Activated gamma-delta T cell (primary cell): ENCODE results near the gene GJB2.
A peak's percentile ranks its signal among the peaks of the same experiment; 100 is the strongest.
"Not testable (repeated sequence)": the region's sequence is repeated elsewhere in the genome, so short reads cannot be mapped to it uniquely, and the experiment has no call there.

Experiments used
- DNase-seq: peaks from one replicate; lab custom pipeline; 2025; lab: John Stamatoyannopoulos, UW

Gene GJB2

GRCh38 chr13:20165417-20166257 is 27.1 kb downstream of the GJB2 start:
- no peak for DNase-seq

DNA sequence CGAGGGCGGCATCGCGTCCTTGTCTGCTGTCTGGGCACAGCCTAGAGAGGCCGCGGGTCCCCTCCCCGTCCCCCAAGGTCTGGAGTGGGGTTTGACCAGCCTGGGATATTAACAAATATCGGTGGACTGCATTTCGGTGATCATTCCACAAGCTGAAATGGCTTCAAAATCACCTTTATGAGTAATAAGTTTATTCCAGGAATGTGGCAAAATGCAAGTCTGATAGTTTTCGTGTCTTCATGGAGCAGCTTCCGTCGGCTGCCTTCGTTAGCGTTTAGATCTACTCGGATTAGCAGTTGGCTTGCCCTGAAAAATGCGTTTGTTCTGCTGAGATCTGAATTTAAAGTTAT is 30.8 kb downstream of the GJB2 start:
- DNase-seq, result no peak

DNA sequence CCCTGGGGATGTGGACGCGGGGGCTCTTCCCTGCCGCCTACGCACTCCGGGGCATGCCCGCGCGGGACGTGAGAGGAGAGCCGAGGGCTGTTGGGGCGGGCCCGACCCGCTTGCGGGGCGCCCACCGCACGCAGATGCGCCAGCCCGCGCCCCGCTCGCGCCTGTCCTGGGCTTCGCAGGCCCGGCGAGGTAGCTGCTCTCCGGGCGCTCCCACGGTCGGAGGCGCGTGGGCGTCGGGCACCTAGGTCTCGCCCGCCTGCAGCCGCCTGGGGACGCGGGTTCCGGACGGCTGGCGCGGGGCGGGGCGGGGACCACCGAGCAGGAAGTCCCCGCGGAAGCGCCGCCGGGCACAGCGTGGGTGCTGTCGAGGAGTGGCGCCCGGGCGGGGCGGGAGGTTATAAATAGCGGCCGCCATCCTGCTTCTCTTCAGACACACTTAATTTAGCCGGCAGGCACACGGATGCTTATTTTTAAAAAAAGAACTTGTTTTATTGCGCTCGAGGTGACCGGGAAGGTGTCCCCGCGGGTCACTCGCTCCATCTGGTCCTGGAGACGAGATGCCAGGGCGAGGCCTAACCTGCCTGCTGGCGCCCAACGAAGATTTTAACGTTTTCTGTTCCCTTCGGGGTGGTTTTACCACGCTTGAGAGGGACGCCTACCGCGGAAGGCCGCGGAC is 31.3 kb downstream of the GJB2 start:
- DNase-seq, result peak; percentile 27

DNA sequence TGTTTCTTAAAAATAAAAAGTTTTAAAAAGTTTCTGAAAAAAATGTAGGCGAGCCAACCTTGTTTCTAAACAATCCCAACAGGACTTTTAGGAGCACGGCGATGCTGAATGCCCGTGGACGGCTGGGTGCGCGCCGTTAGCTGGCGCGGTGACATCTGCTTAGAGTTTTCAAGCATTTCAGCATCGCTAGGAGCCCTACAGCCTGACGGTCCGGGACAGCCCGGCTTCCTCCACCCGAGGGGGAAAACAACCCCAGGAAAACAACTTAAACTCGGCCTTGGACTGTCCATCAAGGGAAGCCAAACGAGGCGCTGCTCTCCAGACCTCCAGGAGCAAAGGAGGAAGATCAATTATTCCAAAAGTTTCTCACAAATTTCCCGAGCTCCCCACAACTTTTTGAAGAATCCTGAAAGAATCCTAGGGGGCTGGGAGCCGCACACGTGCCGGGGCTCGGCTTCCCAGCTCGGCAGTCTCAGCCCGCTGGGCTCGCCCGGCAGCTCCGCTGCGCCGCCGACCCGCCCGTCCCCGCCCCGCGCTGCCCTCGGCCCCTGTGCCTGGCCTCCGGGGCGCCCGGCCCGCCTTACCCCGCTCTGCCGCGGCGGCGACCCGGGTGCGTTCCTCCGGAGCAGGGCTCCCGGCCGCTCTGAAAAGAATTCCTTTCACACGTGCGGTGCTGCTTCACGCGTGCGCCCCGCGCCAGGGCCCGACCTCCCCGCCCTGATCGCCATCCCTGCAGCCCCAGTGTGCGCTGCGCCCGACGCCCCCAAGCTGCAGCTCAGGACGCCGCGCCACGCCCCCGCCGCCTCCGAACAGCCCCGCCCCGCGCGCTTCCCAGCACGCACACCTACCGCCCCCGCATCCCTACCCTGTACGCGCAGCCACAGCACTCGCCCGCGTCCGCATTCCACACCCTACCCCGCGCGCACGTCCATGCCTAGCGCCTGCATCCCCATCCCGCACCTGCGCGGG is 32.1 kb downstream of the GJB2 start, which contains the start of gene GJA3:
Gene GJA3, minus strand, starts transcription at position 747 of the 969 bp plus-strand sequence. CDS start 17,764 bp downstream, outside the sequence.
- peak; percentile 24 for DNase-seq

- DNase-seq, result no peak
Measured at GRCh38 chr13:20159646-20160305, 33.0 kb downstream of the GJB2 start.

GRCh38 chr13:20157151-20157796 is 35.5 kb downstream of the GJB2 start:
- DNase-seq, result no peak

- no peak for DNase-seq
Measured at GRCh38 chr13:20156702-20157101, 36.0 kb downstream of the GJB2 start.

DNA sequence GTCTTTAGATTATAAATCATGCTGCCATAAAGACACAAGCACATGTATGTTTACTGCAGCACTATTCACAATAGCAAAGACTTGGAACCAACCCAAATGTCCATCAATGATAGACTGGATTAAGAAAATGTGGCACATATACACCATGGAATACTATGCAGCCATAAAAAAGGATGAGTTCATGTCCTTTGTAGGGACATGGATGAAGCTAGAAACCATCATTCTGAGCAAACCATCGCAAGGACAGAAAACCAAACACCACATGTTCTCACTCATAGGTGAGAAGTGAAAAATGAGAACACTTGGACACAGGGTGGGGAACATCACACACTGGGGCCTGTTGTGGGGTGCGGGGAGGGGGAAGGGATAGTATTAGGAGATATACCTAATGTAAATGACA is 39.4 kb downstream of the GJB2 start:
- DNase-seq, result not testable (repeated sequence)

GRCh38 chr13:20151612-20152011 is 41.1 kb downstream of the GJB2 start:
- DNase-seq, result no peak

- no peak for DNase-seq
Measured at GRCh38 chr13:20151016-20151415, 41.7 kb downstream of the GJB2 start.

DNA sequence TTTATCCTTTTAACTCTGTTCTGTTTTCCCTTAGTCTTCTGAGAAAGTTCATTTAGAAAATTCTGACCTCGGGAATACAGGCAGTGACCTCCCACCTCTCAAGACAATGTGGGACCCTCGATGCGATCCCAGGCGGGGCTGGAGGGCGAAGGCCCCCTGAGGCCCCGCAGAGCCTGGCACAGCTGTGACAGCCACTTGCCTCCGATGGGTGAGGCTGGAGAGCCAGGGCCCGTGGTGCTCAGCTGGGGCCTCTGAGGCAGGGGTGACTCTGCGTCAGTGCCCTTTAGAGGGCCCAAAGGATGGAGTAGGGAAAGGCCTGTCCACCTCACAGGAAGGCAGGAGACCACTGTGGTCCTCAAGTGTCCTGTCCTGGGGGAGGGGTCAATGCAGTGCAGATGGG is 42.2 kb downstream of the GJB2 start:
- DNase-seq, result no peak

DNA sequence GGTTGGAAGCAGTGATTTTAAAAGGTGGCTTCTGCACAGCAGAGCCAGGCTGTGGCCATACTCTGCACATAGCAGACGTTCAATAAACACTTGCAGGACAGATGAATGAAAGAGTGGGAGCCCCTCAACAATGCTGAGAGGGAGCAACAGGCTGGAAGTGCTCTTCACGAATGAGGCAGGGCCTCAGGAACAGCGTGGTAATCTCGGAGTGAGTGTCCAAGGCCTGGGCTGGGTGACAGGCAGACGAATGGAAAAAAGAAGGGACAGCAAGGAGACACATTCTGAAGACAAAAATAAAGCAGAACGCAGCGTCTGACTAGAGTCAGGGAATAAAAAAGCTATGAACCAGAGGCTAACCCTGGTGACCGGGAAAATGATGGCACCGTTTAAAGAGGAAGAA is 43.0 kb downstream of the GJB2 start:
- DNase-seq, result no peak

DNA sequence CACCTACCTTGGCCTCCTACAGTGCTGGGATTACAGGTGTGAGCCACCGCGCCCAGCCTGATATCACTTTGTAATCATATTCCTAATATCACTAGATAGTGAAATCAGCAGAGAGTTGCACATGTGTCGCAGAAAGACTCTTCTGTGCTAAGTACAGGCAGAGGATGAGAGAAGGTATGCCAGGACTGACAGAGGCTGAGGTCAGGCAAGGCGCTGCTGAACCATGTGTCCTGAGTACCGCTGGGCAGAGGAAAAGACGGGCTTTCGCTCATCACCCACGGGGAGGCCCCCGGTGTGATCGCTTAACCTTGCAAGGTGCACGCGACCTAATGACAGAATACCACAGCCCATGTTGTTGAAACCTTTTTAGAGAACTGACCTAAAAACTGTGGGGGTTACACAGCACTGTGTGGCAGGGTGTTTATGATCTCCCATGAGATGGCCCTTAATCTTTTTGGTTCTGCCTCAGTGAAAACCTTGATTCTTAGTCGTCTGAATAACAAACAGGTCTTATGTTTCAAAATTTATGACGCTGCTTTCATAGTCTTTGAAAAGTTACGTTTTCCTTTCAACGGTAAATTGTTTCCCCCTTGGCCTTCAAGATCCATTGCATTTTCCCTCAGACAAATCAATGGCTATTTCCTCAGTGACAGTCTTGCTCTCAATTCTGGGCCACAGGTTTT is 44.1 kb downstream of the GJB2 start:
- DNase-seq, result no peak

DNA sequence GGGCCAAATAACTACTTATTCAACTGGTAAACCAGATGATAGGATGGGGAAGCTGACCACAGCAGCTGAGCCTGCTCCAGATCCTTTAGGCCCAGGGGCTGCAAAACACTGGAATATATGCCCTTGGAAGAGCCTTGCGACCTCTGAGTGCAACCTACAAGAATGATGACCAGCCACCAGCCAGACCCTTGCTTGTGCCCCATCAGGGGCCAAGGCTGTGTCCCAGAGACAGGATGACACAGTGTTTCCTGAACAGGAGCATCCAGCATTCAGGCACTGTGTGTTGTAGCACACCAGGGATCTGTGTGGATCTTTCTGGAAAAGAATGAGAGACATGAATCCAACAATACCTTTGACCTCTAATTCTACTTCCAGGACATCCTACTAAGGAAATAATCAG is 46.4 kb downstream of the GJB2 start:
- no peak for DNase-seq

- DNase-seq, result no peak
Measured at GRCh38 chr13:20145521-20145920, 47.2 kb downstream of the GJB2 start.

GRCh38 chr13:20144141-20144850 is 48.4 kb downstream of the GJB2 start:
- DNase-seq, result no peak

GRCh38 chr13:20142927-20143480 is 49.7 kb downstream of the GJB2 start:
- no peak for DNase-seq

- DNase-seq, result no peak
Measured at GRCh38 chr13:20142023-20142926, 50.5 kb downstream of the GJB2 start.
